Endothelial cell of umbilical vein (primary cell): Measurements from ENCODE around the gene U2AF2. TPM values are rescaled to one million over a fixed set of nuclear protein-coding genes. Genes with fewer than 3 reads are reported as not detected.

Experiments used
- BruUV-seq: library from RNA; stranded (reverse); fragments of 400-500 nt; replicated peaks from 2 replicates; lab custom pipeline; 2021; lab: Mats Ljungman, UMichigan
- CTCF ChIA-PET: fragments of 300-600, 350-600 bp; sonication (Branson Sonifier 250); formaldehyde crosslinking; loops from one replicate; lab custom pipeline; 2021; ENCODE audit warnings: antibody characterized with exemption, inconsistent platforms; lab: Charles Lee
- POLR2A ChIA-PET: fragments of 300-600, 350-600 bp; sonication (Branson Sonifier 250); formaldehyde crosslinking; loops from one replicate; lab custom pipeline; 2021; ENCODE audit warnings: antibody characterized with exemption, inconsistent platforms; lab: Charles Lee
- DNase-seq: peaks from one replicate; pipeline ENCODE4 v3.0.0-alpha.2; 2011; ENCODE audit warnings: low read depth, low spot score
- FAIRE-seq: peaks from 2 replicates; lab custom pipeline; 2011; peaks lifted over from hg19 to GRCh38; lab: Jason Lieb, UNC
- H2AFZ ChIP-seq: 2 replicates; pipeline ENCODE4 v1.6.0; 2012; ENCODE audit warnings: low read depth, low read length, control low read depth, inconsistent platforms
- H3K27ac ChIP-seq: 2 replicates; pipeline ENCODE4 v1.5.1; 2011; ENCODE audit warnings: low read depth, mild to moderate bottlenecking, control low read depth, low read length, moderate library complexity; ENCODE audit not compliant: insufficient read depth
- H3K27me3 ChIP-seq, 2 experiments: 2 replicates each; pipeline versions ENCODE4 v1.6.0 to v1.6.1; 2011; ENCODE audit warnings: low read length in 2 of 2, mixed read lengths in 1 of 2; ENCODE audit not compliant: control insufficient read depth in 2 of 2, insufficient read depth in 2 of 2
- H3K36me3 ChIP-seq, 2 experiments: 2 replicates in 1 of 2; 3 replicates in 1 of 2; pipeline ENCODE4 v1.5.1; 2011; ENCODE audit warnings: low read length in 2 of 2, mild to moderate bottlenecking in 1 of 2, moderate library complexity in 1 of 2; ENCODE audit not compliant: control insufficient read depth in 2 of 2, insufficient read depth in 2 of 2; ENCODE audit errors: extremely low read depth in 1 of 2
- H3K4me1 ChIP-seq: 3 replicates; pipeline ENCODE4 v1.5.1; 2011; ENCODE audit warnings: mild to moderate bottlenecking, low read length; ENCODE audit not compliant: control insufficient read depth, insufficient read depth; ENCODE audit errors: extremely low read depth
- H3K4me2 ChIP-seq: 2 replicates; pipeline ENCODE4 v1.6.1; 2011; ENCODE audit warnings: low read length, control low read depth, mixed read lengths; ENCODE audit not compliant: insufficient read depth
- H3K4me3 ChIP-seq, 3 experiments: fragments of 200-600 bp in 1 of 3; sonication (generic), shearing (Covaris generic) in 1 of 3; replicated peaks in 1 of 3; 2 replicates each; pipeline ENCODE4 v1.5.1; 2011 to 2016; ENCODE audit warnings: control low read depth in 3 of 3, low read length in 3 of 3, mild to moderate bottlenecking in 2 of 3, inconsistent platforms in 1 of 3, low read depth in 1 of 3, moderate library complexity in 1 of 3; ENCODE audit not compliant: insufficient read depth in 1 of 3
- H3K79me2 ChIP-seq: 2 replicates; pipeline ENCODE4 v1.6.0; 2012; ENCODE audit warnings: low read length, inconsistent platforms; ENCODE audit not compliant: control insufficient read depth, insufficient read depth
- H3K9ac ChIP-seq: replicated peaks from 2 replicates; pipeline ENCODE3; 2011; ENCODE audit warnings: low read length, control low read depth; ENCODE audit not compliant: insufficient read depth; ENCODE audit errors: extremely low read depth
- H3K9me1 ChIP-seq: replicated peaks from 3 replicates; pipeline ENCODE4 v1.6.0; 2011; ENCODE audit warnings: mild to moderate bottlenecking, low read length; ENCODE audit not compliant: control insufficient read depth, insufficient read depth; ENCODE audit errors: extremely low read depth
- H3K9me3 ChIP-seq: replicated peaks from 2 replicates; pipeline ENCODE4 v1.5.1; 2012; ENCODE audit warnings: low read length, inconsistent platforms; ENCODE audit not compliant: control insufficient read depth, insufficient read depth
- H4K20me1 ChIP-seq: replicated peaks from 2 replicates; pipeline ENCODE3; 2011; ENCODE audit warnings: mild to moderate bottlenecking, low read length; ENCODE audit not compliant: control insufficient read depth, insufficient read depth; ENCODE audit errors: extremely low read depth
- EZH2 ChIP-seq: IDR thresholded peaks from 2 replicates; pipeline ENCODE4 v1.6.1; 2012; ENCODE audit warnings: borderline replicate concordance, low read depth, mild to moderate bottlenecking, moderate library complexity, low read length, inconsistent platforms; ENCODE audit not compliant: severe bottlenecking
- FOS ChIP-seq: IDR thresholded peaks from 2 replicates; pipeline ENCODE4 v1.6.1; 2011; ENCODE audit warnings: mild to moderate bottlenecking, low read length, moderate library complexity, borderline replicate concordance; ENCODE audit not compliant: insufficient read depth
- GATA2 ChIP-seq: IDR thresholded peaks from 2 replicates; pipeline ENCODE4 v1.7.0; 2011; ENCODE audit warnings: low read depth, mild to moderate bottlenecking, moderate library complexity, mixed read lengths, low read length; ENCODE audit not compliant: insufficient read length, insufficient read depth
- JUN ChIP-seq: IDR thresholded peaks from 2 replicates; pipeline ENCODE4 v1.6.1; 2011; ENCODE audit warnings: borderline replicate concordance, low read depth; ENCODE audit not compliant: insufficient read length, insufficient read depth
- MYC ChIP-seq: IDR thresholded peaks from one replicate; pipeline ENCODE4 v1.6.1; 2011; ENCODE audit warnings: mild to moderate bottlenecking, low read depth, low read length
- POLR2A ChIP-seq: IDR thresholded peaks from 2 replicates; pipeline ENCODE4 v1.6.1; 2012; ENCODE audit warnings: low read depth, mild to moderate bottlenecking, control low read depth, low read length
- POLR2AphosphoS5 ChIP-seq: IDR thresholded peaks from 2 replicates; pipeline ENCODE4 v1.6.1; 2012; ENCODE audit warnings: low read depth, mild to moderate bottlenecking, control low read depth, low read length, moderate library complexity; ENCODE audit not compliant: insufficient read depth
- dilution Hi-C: fragments of 300-500 bp; cut with MboI; formaldehyde crosslinking; loops from one replicate; pipeline ENCODE4 v1.15.0; 2019; ENCODE audit warnings: low sequenced_read_pairs; ENCODE audit not compliant: extremely low pct_ligation_motif_present
- intact Hi-C: fragments of 100-400 bp; cut with micrococcal nuclease; formaldehyde crosslinking; loops from one replicate; pipeline ENCODE4 v1.10.0; 2022
- polyA plus RNA-seq, 4 experiments: library from polyadenylated mRNA; depleted of rRNA in 3 of 4; stranded (reverse) in 3 of 4; unstranded in 1 of 4; fragments of >200 nt; gene quantifications; 2 replicates each; pipeline versions ENCODE4 v1.2.1 to v1.2.3, GENCODE V29; 2011 to 2012; ENCODE audit warnings: missing spikeins in 1 of 4
- total RNA-seq: library from RNA; stranded (reverse); gene quantifications from 2 replicates; pipeline ENCODE4 v1.2.3, GENCODE V29; 2021
- TF ChIP-seq, protein P1 (sequence below): IDR thresholded peaks from 2 replicates; pipeline ENCODE4 v1.6.1; 2011; ENCODE audit not compliant: insufficient read depth, insufficient read length
- TF ChIP-seq, protein P2 (sequence below), 2 donors: IDR thresholded peaks; 1 replicate in 1 of 2; 2 replicates in 1 of 2; pipeline ENCODE4 v1.5.1; 2011; ENCODE audit warnings: low read length in 2 of 2, mild to moderate bottlenecking in 2 of 2, moderate library complexity in 2 of 2, control low read depth in 1 of 2, inconsistent platforms in 1 of 2, low read depth in 1 of 2; ENCODE audit not compliant: insufficient read depth in 1 of 2; ENCODE audit errors: extremely low read depth in 1 of 2

U2AF2 gene
- total and polyA plus RNA-seq, 2 donors (not counting 3 experiments of a cell fraction or from before 2014, with no cell fraction given): 183 to 259 TPM

GRCh38 chr19:55695511-55696290, 40.9 kb downstream of the U2AF2 start:
- no peak overlapping the region for H3K9ac ChIP-seq
- DNase-seq: no peak
- H3K9me1 ChIP-seq: no peaks in the 10 kb centered on the region
- intact Hi-C loops: no loop called here
- no peak overlapping the region for H3K4me3 ChIP-seq
- no peaks in the 10 kb centered on the region for H4K20me1 ChIP-seq
- ChIA-PET CTCF (no interaction called here), POLR2A (no interaction called here)
- H3K4me1 ChIP-seq: no peaks in the 10 kb centered on the region
- dilution Hi-C loops: no loop called here
- no peak overlapping the region for H2AFZ ChIP-seq
- no peaks in the 10 kb centered on the region for H3K79me2 ChIP-seq
- H3K36me3 ChIP-seq: peaks cover 2 to 38% of the 10 kb centered on the region in 2 experiments
- H3K9me3 ChIP-seq: no peaks in the 10 kb centered on the region
- no peaks in the 10 kb centered on the region for H3K27me3 ChIP-seq
- H3K27ac ChIP-seq: no peak overlapping the region
- BruUV-seq: no TSS peak
- no peak for FAIRE-seq
- TF ChIP-seq POLR2AphosphoS5 (no peak), GATA2 (no peak), FOS (no peak), MYC (no peak), JUN (no peak), POLR2A (no peak), EZH2 (no peak)
- TF ChIP-seq, protein P1, sequence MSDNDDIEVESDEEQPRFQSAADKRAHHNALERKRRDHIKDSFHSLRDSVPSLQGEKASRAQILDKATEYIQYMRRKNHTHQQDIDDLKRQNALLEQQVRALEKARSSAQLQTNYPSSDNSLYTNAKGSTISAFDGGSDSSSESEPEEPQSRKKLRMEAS: no peak
- TF ChIP-seq, protein P2, sequence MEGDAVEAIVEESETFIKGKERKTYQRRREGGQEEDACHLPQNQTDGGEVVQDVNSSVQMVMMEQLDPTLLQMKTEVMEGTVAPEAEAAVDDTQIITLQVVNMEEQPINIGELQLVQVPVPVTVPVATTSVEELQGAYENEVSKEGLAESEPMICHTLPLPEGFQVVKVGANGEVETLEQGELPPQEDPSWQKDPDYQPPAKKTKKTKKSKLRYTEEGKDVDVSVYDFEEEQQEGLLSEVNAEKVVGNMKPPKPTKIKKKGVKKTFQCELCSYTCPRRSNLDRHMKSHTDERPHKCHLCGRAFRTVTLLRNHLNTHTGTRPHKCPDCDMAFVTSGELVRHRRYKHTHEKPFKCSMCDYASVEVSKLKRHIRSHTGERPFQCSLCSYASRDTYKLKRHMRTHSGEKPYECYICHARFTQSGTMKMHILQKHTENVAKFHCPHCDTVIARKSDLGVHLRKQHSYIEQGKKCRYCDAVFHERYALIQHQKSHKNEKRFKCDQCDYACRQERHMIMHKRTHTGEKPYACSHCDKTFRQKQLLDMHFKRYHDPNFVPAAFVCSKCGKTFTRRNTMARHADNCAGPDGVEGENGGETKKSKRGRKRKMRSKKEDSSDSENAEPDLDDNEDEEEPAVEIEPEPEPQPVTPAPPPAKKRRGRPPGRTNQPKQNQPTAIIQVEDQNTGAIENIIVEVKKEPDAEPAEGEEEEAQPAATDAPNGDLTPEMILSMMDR (IDR thresholded peaks at IDR 0.05; ENCODE audit: extremely low read depth in 1 of 2, insufficient read depth in 1 of 2, low read depth in 1 of 2, low read length in 2 of 2): no peak
- H3K4me2 ChIP-seq: no peak overlapping the region
